ENCODE data around the gene TSKU. TPM values are rescaled to one million over a fixed set of nuclear protein-coding genes. Genes with fewer than 3 reads are reported as not detected.
A peak's percentile ranks its signal among the peaks of the same experiment; 100 is the strongest.

The TSKU gene
- total RNA-seq, 4 donors from 2014 or later = 10.2 to 23.9 (median 15.8) TPM

- H3K27ac ChIP-seq = peak overlapping the region in 3 of 4 donors; percentile 30 to 47 (median 34)
These were observed 9.5 kb downstream of the TSKU start for GRCh38 chr11:76792505-76793264.

DNA sequence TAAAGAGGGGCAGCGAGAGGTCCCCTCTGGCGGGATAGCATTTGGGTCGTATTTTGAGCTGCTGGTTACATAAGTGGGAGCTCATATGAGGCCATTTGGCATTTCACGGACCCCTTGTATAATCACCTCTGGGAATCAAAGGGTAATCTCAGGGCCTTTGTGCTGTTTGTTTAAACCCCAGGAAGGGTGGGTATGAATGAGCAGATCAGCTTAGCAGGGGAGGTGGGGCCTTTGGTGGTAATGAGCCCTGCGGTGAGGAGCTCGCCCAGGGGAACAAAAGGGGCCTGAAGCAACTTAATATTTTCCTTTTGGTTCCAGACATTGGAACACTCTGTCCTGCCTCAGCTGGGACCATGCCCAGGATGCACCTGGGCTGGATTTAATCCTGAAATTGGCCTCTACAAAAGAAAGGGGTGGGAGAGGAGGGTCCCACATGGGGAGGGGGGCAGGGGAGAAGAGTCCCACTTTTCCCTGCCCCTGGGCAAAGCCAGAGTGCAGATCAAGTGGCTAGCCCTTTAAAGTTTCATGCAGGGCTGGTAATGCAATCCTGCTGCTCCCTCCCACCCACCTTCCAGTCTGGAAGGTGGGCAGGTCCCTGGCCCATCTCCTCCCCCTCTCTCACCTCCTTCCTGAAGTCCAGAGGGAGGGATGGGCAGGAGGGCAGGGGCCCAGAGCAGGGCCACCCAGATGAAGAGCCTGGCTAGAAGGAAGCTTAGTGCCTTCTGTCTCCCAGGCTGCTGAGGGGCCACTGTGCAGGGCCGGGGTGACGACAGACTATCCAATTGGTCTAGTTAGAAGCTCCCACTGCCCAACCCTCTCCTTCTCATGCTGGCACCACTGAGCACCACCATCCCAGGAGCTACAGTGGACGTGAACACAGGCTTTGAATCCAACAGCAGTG is 10.5 kb downstream of the TSKU start:
- DNase-seq = peak in 1 of 2 donors; percentile 58
- ATAC-seq = peak; percentile 57 to 71
- no peak overlapping the region for H3K4me3 ChIP-seq
- H3K9me3 ChIP-seq = no peaks in the 10 kb centered on the region
- intact Hi-C loops (cut with DNase I; ENCODE audit: low total_unique reads) (no loop called here), in situ Hi-C loops (cut with MboI; ENCODE audit: low sequenced_read_pairs in 4 of 4) (loop anchor here in 2 of 4 donors (10.0 kb wide), 2 partner anchors 49 to 59 kb away; no protein-coding TSS in a partner anchor)
- H3K4me1 ChIP-seq = peaks cover 6 to 7% of the 10 kb centered on the region in 2 donors
- peak overlapping the region; percentile 30 to 47 (median 40) for H3K27ac ChIP-seq
- H3K36me3 ChIP-seq = no peaks in the 10 kb centered on the region
- no peak for TF ChIP-seq CTCF (IDR thresholded peaks at IDR 0.05 in 4 of 5, conservative IDR thresholded peaks at IDR 0.05 in 1 of 5)
- TF ChIP-seq POLR2A (IDR thresholded peaks at IDR 0.05) = no peak
- no peaks in the 10 kb centered on the region for H3K27me3 ChIP-seq

More at GRCh38 chr11:76792505-76793264, 9.5 kb downstream of the TSKU start:
- ATAC-seq = no peak
- no peaks in the 10 kb centered on the region for H3K36me3 ChIP-seq
- peaks cover 4 to 6% of the 10 kb centered on the region in 2 donors for H3K4me1 ChIP-seq
- intact Hi-C loops (cut with DNase I; ENCODE audit: low total_unique reads) (no loop called here), in situ Hi-C loops (cut with MboI; ENCODE audit: low sequenced_read_pairs in 4 of 4) (loop anchor here in 2 of 4 donors (10.0 kb wide), 2 partner anchors 48 to 58 kb away; no protein-coding TSS in a partner anchor)
- TF ChIP-seq POLR2A (IDR thresholded peaks at IDR 0.05) = no peak
- no peak for TF ChIP-seq CTCF (IDR thresholded peaks at IDR 0.05 in 4 of 5, conservative IDR thresholded peaks at IDR 0.05 in 1 of 5)
- no peaks in the 10 kb centered on the region for H3K27me3 ChIP-seq
- DNase-seq = no peak
- H3K9me3 ChIP-seq = no peaks in the 10 kb centered on the region
- no peak overlapping the region for H3K4me3 ChIP-seq

- TF ChIP-seq POLR2A (IDR thresholded peaks at IDR 0.05) (no peak), CTCF (IDR thresholded peaks at IDR 0.05 in 4 of 5, conservative IDR thresholded peaks at IDR 0.05 in 1 of 5) (no peak)
- intact Hi-C loops (cut with DNase I; ENCODE audit: low total_unique reads) = no loop called here
- Histone ChIP-seq H3K9me3 (no peaks in the 10 kb centered on the region), H3K36me3 (no peaks in the 10 kb centered on the region), H3K27ac (peak overlapping the region in 3 of 4 donors; percentile 30 to 43 (median 37)), H3K27me3 (no peaks in the 10 kb centered on the region), H3K4me3 (no peak overlapping the region), H3K4me1 (peaks cover 14 to 16% of the 10 kb centered on the region in 2 donors)
- DNase-seq (no peak), ATAC-seq (no peak)
- in situ Hi-C loops (cut with MboI; ENCODE audit: low sequenced_read_pairs in 4 of 4) = loop anchor here in 3 of 4 donors (5.0 to 10.0 kb wide), 3 partner anchors 50 to 60 kb away; no protein-coding TSS in a partner anchor
These were observed 11.5 kb downstream of the TSKU start for GRCh38 chr11:76794371-76795289.
